ENCODE measurements around the gene SNX33. TPM values are rescaled to one million over a fixed set of nuclear protein-coding genes. Genes with fewer than 3 reads are reported as not detected.

Gene SNX33
- total and polyA plus RNA-seq, 2 of the 13 experiments (the other 11 are each of a cell fraction or from before 2014, with no cell fraction given) = 11.0 to 11.6 TPM

DNA sequence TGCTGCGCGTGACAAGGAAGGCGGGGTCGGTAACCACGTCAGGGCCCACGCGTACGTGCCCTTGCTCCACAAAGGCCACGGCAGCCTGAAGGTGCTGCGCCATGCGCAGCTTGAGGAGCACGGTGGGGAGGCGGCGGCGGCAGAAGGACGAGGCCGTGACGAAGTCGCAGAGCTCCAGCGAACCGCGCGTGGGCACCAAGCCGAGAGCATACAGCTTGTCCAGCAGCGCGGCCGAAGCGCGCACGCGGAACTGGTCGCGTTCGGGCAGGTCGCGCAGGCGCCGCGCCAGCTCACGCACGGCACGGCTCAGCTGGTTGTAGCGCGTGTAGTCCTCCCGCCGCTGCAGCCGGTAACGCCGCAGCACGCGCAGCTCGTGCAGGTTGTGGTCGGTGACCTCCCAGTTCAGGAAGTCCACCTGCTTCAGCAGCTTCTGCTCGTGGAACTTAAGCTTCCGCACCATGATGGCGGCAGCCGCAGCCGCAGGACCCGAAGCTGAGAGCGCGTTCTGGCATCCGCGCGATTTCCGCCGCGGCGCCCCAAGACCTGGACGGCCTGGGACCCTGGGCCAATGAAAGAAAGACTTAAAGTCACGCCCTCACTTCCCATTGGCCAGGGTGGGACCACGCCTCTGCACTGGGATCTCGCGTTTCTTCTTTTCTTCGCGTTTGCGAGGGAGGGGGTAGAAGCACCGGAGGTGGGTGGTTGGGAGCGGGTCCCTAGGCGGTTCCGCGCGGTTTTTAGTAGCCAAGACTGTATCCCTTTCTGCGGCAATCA lies 7.8 kb upstream of the SNX33 start, which contains the start of gene IMP3 (continued):
- TF ChIP-seq ZBTB10 (CRISPR knock-in tag; IDR thresholded peaks at IDR 0.05; ENCODE audit: borderline replicate concordance) (no peak), ATF7-NPFF (CRISPR knock-in tag; IDR thresholded peaks at IDR 0.05; ENCODE audit: low read depth) (peak; percentile 93), AFF4 (CRISPR knock-in tag; IDR thresholded peaks at IDR 0.05) (peak; percentile 77; the same call in 1 of the 2 replicates), ZNF598 (CRISPR knock-in tag; IDR thresholded peaks at IDR 0.05; ENCODE audit: borderline replicate concordance) (peak; percentile 65; the same call in 1 of the 2 replicates), STAT6 (CRISPR knock-in tag; IDR thresholded peaks at IDR 0.05; ENCODE audit: borderline replicate concordance) (peak; percentile 47; the same call in 1 of the 2 replicates), MAF1 (CRISPR knock-in tag; IDR thresholded peaks at IDR 0.05; ENCODE audit: borderline replicate concordance) (peak; percentile 89; the same call in 1 of the 2 replicates), ZNF567 (CRISPR knock-in tag; IDR thresholded peaks at IDR 0.05; ENCODE audit: borderline replicate concordance) (peak; percentile 91), ATF5 (CRISPR knock-in tag; IDR thresholded peaks at IDR 0.05; ENCODE audit: low read depth) (peak; percentile 72; the same call in 1 of the 2 replicates), ZSCAN12 (CRISPR knock-in tag; IDR thresholded peaks at IDR 0.05) (no peak), ZNF232 (CRISPR knock-in tag; IDR thresholded peaks at IDR 0.05; ENCODE audit: borderline replicate concordance) (peak; percentile 94; the same call in 1 of the 2 replicates), SETDB1 (CRISPR knock-in tag; IDR thresholded peaks at IDR 0.05; ENCODE audit: borderline replicate concordance) (no peak), TBX2 (CRISPR knock-in tag; IDR thresholded peaks at IDR 0.05; ENCODE audit: borderline replicate concordance) (peak; percentile 80), HOXA5 (CRISPR knock-in tag; IDR thresholded peaks at IDR 0.05) (no peak; the same call in 1 of the 2 replicates), FOSL1 (CRISPR knock-in tag; IDR thresholded peaks at IDR 0.05; ENCODE audit: borderline replicate concordance) (0 out of 2 replicates have a peak, but pooled peaks have one; percentile 39)
- TF ChIP-seq, protein P1, sequence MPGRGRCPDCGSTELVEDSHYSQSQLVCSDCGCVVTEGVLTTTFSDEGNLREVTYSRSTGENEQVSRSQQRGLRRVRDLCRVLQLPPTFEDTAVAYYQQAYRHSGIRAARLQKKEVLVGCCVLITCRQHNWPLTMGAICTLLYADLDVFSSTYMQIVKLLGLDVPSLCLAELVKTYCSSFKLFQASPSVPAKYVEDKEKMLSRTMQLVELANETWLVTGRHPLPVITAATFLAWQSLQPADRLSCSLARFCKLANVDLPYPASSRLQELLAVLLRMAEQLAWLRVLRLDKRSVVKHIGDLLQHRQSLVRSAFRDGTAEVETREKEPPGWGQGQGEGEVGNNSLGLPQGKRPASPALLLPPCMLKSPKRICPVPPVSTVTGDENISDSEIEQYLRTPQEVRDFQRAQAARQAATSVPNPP (CRISPR knock-in tag; IDR thresholded peaks at IDR 0.05) = peak; percentile 90
